ENCODE measurements around the gene FGD3.

FGD3 gene

DNA sequence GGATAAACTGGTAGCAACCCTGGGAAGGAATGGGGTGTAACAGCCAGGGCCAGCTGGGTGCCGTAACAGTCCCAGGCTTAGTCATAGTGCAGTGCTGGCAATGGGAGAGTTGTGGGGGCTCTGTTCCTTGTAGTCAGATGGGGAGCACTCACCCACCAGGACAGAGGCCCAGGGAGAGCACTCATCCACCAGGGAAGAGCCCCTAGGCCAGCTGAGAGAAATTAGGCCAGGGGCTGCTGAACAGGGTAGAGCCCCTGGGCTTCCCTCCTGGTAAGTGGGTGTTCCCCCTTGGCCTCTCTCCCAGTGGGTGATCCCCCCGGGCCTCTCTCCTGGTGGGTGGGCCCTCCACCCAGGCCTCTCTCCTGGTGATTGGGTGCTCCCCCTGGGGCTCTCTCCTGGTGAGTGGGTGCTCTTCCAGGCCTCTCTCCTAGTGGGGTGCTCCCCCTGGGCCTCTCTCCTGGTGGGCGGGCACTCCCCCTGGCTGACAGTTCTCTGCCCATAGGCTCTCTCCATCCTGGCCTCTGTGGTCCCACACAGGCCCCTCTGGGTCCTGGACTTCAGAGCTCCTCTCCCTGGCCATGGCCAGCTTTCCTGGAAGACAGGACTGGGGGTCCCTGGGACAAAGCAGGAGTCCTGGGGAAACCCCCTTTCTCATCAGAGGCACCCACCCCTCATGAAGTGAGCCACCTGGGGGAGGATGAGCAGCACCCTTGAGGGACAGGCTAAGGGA, 13.4 kb downstream of the FGD3 start:
- DNase-seq (ENCODE audit: low spot score): no peak

DNA sequence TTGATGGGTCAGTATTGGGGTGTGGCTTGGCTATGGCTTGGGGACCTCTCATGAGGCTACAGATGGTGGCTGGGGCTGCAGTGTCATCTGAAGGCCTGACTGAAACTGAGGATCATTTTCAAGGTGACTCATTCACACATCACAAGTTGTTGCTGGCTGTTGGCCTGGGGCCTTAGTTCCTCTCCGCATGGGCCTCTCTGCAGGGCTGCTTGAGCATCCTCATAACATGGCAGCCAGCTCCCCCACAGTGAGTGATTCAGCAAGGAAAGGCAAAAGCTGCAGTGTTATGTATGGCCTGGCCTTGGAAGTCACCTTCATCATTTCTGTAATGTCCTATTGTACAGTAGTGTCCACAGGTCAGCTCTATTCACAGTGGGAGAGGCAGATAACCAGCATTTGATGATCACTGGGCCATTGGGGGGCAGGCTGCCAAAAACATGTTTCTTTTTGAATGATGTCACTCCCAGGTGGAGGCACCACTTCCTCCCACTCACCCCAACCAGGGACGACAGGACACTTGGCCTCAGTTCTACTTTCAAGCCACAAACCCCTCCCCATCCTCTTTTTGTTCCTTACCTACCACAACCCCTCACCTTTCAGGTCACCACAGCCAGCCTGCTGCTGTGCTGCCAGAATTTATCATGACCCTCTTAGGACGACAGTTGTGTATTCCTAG, 14.4 kb downstream of the FGD3 start:
- no peak for DNase-seq (ENCODE audit: low spot score)

DNA sequence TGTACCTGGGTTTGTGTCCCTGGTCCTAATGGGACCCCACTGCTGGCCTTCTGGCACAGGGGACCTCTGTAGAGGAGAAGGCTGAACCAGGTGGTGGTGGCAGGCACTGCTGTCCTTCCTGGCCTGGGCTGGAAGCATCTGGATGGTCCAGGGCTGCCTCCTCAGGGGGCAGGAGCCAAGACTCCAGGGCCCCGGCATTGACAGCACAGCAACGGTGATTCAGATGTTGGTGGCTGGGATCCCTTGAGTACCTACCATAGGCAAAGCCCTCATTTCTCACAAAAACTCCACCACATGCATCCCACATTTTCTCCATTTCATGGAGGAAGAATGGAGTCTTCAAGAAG, 15.0 kb downstream of the FGD3 start:
- DNase-seq (ENCODE audit: low spot score): no peak

DNA sequence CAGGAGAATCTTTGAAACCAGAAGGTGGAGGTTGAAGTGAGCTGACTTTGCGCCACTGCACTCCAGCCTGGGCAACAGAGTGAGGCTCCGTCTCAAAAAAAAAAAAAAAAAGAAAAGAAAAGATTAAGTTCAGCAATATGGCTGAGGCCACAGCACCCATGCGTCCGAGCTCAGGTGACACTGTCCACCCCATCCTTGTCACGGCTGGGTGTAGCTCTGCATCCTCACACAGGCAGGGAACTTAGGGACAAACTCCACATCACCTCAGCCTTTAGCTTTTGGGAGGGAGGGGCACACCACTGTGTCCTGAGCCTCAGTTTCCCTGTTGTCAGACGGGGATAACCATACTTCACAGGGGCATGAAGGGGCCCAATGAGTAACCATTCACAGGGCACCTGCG, 15.5 kb downstream of the FGD3 start:
- no peak for DNase-seq (ENCODE audit: low spot score)

DNA sequence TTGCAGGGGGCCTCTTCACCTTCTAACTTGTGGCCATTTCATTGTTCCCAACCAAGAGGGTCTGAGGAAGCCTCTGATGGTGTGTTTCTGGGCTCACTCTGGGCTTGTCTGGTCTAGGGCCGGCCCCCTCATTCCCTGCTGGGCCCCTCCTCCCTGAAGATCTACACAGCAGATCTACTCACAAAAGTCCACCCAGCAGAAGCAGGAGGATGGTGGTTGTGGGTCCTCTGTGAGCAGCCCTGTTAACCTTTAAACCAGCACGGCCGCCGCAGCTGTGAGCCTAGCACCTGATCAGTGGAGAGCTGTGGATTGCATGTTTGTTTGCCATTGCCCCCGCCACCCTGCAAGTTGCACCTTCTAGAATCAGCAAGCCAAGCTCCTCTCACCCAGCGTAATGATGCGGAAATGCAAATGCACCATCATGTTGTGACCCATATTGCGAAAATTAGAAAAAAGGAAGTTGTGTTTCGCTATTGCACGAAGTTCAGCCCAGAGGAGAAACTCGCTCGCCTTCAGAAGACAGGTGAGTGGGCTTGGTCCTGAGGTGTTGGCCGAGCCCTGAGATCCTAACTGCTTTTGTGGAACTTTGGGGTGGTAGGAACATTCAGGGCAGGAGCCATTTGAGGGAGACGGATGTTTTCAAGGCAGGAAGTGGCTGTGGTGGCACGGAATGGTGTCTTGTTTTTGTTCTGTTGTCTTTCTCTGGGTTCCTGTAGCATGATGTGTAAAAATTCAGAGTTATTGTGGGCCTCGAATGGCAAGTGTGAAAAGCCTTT, 16.7 kb downstream of the FGD3 start:
- DNase-seq (ENCODE audit: low spot score): no peak

DNA sequence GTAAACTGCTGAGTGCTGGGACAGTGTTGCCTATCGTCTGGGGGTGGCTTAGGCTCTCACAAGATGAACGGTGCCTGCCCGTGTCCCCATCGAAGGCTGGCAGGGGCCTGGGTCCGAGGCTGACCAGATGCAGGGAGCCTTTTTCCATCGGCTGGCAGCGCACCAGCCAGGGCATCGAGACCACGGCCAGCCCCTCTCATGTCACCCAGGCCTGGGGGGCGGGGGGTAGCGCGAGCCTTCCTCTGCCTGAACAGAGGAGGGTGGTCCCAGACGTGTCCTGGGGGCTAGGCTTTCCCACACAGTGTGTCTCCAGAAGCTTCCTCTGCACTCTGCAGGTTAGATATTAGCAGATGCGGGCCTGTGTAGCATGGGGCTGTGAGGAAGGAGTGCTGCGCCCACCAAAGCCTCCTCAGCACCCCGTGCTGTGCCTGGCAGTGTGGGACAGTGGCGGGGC, 17.3 kb downstream of the FGD3 start:
- no peak for DNase-seq (ENCODE audit: low spot score)

DNA sequence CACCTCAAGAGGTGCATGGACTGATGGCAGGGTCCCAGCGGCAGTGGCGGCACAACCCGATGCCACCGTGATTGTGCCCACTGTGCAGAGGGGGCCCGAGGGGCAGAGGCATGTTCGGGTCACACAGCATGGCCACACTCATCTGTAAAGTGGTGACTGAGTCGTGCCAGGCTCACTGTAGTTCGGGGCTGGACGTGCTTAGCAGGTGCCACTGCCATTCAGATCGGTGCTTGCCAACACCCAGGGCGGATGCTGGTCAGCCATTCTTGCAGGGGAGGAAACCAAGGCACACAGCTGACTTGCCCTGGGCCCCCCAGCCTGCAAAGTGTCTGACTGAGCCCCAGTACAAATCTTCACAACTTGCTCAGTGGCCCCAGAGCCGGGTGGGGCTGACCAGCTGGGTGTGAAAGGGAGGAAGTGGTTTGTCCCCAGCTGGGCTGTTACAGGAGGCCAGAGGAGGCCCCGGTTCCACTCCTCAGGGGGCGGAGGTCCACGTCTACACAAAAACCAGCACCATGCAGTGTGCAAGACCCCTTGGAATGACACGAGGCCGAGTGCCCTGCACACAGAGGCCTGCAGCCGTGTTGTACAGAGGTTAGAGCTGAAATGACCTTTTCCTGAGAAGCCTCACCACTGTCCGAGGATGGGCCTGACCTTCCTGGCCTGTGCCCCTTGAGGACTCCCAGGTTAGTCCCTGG, 17.9 kb downstream of the FGD3 start:
- DNase-seq (ENCODE audit: low spot score): no peak

DNA sequence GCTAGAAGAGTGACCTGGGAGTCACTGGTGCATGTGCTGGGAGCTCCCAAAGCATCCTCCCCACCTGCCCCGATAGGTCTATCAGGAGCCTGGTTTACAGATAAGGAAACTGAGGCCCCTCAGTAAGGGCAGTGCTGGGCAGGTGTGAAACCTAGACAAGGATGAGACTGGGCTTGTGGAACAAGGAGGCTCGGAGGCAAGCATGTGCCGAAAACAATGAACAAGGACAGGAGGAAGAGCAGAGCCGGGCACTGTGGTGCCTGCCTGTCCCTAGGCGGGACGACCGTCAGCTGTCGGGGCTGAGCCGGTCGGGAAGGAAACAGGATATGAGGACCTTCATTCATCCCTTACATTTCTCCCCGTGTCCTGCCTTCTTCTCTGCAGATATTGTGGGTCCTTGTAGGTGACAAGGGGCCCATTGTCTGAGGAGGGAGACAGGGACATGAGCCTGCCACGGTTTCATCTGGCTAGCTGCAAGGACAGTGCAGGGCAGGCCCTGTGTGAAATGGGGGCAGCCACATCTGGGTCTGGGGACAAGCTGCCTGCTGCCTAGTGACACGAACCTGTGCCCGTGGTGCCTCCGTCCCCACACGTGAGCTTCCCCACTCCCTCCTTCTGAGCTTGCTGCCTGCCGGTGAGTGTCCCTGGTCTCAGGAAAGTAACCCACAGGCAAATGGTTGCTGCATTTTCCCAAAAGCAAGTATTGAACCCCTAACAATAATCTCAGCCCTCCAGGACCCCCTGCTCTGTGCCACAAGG, 18.6 kb downstream of the FGD3 start:
- DNase-seq (ENCODE audit: low spot score): no peak

DNA sequence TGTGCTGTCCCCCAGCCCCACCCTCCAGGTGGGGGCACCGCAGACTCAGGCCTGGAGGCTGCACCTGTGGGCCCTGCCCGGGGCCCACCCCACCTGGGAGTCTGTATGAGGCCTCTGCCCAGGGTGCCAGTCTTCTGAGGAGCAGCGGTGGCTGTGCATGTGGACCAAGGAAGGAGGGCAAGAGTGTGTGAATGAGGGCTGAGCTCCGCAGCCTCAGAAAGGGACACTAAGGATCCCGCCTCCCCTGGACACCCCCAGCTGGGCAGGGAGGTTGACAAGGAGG, 19.1 kb downstream of the FGD3 start:
- DNase-seq (ENCODE audit: low spot score): no peak

DNA sequence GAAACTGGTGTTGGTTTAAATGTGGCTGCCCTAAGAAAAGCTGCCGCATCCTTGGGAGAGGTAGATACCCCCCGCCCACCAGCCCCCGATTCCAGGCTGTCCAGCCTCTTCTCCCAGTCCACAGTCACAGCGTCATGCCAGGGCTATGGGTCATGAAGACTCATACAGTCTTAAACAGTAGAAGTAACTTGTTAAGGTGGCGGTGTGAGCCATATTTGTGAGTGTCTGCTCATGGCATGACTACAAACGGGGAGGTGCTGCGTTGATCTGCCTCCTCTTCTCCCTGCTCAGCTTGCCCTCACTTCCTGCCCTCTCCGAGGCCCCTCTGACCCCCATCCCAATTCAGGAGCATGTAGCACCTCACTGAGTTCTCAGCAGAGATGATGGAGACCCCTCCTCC, 20.8 kb downstream of the FGD3 start:
- DNase-seq (ENCODE audit: low spot score): no peak

DNA sequence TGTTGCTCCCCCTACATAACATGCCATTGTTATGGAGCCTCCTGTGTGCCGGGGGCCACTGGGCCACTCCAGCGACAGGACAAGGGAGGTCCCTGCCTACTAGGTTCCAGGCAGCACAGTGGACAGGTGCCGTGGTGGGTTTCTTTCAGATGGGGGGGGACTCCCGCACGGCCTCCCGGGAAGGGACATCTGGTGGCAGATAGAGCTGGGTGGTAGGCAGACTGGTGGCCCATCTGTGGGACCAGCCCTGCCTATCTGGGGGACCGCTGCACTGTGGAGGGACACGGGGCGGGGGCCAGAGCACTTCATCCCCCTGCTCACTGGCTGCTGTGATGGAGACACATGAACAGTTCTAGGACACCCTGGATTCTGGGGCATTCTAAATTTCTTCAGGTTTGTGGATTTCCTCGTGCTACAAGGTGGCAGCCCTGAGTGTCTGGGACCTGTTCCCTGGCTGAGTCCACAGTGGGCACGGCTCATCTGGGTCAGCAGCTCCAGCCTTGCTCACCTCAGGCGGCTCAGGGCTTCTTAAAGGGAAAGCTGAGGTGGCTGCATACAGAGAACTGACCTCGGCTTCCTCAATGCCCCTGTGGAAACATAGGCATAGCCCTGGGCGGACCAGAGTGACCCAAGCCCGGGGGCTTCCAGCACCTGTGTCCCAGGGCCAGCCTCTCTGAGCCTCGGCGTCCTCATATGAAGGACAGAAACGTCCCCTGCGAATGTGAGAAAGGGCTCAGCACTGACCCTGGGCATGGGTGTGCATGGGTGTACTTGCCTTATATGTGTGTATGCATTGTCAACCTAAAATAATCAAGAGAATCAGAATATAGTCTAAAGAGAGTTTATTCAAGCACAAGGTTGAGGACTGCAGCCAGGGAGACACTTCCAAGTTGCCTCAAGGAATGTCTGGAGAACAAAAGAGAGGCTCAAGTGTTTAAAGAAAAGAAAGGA, 22.5 kb downstream of the FGD3 start:
- no peak for DNase-seq (ENCODE audit: low spot score)

DNA sequence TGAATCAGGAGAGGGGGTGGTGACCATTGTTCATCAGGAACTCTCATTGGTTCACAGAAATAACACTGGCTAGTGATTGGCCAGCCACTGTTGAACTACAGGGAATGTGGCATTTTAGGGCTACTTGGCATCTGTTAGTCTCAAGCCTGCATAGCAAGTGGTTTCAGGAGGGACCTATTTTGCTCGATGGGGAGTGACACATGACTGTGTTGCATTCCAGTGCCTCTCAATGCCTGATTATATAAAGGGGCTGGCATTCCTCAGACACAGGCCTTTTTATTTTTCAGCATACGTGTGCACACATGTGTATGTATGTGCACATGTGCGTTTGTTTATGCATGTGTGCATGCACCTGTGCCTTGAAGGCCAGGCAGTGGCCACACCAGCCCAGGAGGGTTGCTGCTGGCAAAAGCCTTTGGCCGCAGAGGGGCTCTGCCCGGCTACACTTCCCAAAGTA, 23.2 kb downstream of the FGD3 start:
- DNase-seq (ENCODE audit: low spot score): peak; percentile 3

DNA sequence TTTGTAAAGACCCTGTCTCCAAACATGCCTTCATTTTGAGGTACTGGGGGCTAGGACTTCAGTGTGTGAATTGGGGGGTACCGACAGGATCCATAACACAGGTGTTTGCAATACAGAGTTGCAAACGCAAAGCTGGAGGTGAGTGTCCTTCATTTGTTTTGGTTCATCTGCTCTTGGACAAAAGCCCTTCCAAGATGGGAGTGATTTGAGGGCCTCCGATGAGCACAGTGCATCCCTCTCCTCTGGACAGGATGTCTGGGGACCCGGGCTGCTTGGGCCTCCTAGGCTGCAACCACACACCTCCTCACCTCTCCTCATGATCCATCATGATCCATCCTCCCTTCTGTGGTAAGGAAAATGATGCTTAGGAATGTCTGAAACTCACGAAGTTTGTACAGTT, 23.8 kb downstream of the FGD3 start:
- DNase-seq (ENCODE audit: low spot score): no peak

DNA sequence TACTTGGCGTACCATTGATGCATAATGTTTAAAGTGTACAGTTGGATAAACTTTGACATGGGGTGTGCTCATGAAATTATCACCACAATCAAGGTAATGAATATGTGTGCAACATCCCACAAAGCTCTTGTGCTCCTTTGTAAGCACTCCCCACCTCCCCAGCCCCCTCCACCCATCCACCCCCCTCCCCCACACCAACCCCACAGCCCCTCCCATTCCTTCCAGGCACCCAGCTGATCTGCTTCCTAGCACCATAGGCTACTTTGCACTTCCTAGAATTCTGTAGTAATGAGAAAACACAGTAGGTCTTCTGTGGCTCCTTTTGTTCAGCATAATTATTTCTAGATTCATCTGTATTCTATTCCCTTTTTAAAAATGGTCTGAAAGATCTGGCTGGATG, 24.5 kb downstream of the FGD3 start:
- no peak for DNase-seq (ENCODE audit: low spot score)

DNA sequence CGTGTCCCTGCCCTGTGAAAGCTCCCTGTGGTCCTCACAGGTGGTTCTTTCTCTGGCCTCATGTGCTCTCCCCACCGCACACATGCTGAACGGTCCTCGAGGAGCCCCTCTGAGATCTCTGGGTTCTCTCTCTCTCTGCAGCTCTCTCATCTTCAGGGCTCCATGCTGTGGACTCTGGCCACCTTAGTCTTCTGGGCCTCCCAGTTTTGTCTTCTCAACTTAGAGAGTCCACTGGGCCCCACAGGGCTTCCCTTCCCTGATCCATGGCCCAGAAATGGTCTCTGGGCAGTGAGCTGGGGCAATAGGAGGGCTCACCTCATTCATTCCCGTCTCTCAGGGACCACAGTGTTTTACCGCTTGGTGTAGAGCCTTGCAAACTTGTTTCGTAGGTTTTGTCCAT, 26.4 kb downstream of the FGD3 start:
- no peak for DNase-seq (ENCODE audit: low spot score)

DNA sequence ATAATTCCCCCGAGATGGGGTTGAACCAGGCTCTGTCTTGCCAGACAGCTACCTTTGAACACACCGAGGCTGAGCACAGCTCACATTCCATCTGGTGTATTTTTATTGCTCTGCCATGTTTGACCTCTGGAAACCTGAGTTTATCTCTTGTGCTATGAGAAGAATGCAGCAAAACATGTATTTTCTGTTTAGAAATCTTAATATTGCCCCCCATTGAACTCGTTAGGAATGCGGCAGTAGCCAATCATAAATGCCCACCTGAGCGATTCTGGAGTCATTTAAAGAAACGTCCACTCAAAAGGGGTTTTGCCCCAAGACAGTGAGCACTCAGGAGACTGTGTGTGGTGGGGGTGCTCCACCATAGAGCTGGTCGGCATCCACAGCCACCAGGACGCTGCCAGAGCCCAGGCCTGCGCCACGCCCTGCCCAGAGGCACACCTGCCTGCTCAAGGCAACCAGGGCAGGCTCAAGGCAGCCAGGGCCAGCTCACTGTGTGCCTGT, 26.9 kb downstream of the FGD3 start:
- DNase-seq (ENCODE audit: low spot score): no peak

DNA sequence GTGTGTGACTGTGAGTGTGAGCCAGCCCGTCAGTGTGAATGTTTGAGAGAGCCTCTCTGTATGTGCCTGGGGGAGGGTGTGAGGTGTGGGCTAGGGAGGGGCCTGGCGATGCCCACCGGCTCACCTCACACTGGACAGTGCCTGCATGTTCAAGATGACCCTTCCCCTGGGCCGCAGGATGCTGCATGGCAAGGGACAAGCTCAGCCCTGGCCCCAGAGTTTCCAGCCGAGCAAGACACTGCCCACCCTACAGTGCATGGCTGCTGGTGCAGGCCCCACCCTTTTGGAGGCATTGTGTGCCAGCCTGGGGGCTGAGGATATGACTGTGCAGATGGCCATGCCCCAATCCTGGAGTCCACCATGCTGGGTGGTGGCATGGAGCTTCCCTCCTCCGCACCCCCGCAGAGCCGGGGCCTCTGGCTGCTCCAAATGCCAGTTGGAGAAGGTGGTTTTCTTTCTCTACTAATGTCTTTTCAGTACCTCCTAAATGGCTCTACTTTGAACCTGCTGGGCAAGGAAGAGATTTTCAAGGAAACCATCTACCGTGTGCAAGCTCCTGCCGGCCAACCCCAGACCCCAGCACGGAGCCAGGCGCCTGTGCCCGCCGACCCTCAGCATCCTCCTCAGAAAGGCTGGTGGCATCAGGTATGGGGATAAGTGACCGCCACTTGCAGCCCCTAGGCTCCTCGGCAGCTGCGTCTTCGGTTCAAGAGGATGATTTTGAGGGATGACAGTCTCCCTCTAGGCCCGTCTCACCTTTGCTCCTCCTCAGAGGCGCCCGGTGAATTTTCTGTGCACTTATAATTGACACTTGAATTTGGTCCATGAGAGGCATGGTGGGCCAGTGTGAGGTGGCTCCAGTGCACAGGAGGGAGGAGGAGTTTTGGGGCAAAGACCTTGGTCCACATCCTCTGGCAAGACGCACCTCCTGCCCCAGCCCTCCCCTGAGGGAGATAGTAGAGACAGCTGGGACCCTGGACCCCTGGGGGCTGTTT, 27.7 kb downstream of the FGD3 start:
- no peak for DNase-seq (ENCODE audit: low spot score)

DNA sequence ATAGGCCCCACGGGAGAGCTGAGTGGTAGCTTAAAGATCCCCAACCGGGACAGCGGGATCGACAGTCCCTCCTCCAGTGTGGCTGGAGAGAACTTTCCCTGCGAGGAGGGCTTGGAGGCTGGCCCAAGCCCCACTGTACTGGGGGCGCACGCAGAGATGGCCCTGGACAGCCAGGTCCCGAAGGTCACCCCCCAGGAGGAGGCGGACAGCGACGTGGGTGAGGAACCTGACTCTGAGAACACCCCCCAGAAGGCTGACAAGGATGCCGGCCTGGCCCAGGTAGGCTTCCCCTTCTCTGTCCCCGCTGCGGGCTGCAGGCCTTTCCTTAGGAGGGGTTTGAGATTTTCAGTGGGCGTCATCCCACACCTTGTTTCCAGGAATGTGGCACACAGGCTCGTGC, 29.1 kb downstream of the FGD3 start:
- DNase-seq (ENCODE audit: low spot score): no peak

DNA sequence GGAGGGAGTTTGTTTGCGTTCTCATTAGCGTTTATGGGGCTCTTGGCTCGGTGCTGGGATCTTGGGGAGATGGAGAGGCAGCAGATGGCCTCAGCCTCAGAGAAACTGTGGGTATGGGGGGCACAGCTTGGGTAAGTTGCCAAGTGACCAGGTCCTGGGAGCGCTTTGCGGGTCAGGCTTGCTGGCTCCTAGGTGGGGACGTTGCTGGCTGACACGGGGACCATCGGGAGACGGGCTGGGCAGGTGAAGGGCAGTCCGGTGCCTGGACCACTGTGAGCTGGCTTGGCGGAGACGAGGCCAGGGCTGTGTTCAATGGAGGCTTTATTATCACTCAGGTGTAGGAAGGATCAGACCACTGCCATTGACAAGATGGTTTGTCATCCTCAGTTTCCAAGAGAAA, 30.0 kb downstream of the FGD3 start:
- no peak for DNase-seq (ENCODE audit: low spot score)
